Epithelial cell of proximal tubule (primary cell): Measurements from ENCODE around the gene PTPRN2. TPM values are rescaled to one million over a fixed set of nuclear protein-coding genes. Genes with fewer than 3 reads are reported as not detected.

Experiments
- DNase-seq: peaks from one replicate; pipeline ENCODE4 v3.0.0-alpha.2; 2011; ENCODE audit warnings: low read depth
- H3K4me3 ChIP-seq: 2 replicates; pipeline ENCODE4 v1.5.1; 2011; ENCODE audit warnings: low read depth, mild to moderate bottlenecking, low read length
- CTCF ChIP-seq: conservative IDR thresholded peaks from 2 replicates; pipeline ENCODE4 v1.5.1; 2012; ENCODE audit warnings: low read depth, mild to moderate bottlenecking, low read length
- total RNA-seq: library from RNA; depleted of rRNA; stranded (reverse); fragments of >200 nt; gene quantifications from 2 replicates; pipeline ENCODE4 v1.2.3, GENCODE V29; 2015

Gene PTPRN2
- total RNA-seq, 1 donor from 2014 or later = 2.8 TPM

DNA sequence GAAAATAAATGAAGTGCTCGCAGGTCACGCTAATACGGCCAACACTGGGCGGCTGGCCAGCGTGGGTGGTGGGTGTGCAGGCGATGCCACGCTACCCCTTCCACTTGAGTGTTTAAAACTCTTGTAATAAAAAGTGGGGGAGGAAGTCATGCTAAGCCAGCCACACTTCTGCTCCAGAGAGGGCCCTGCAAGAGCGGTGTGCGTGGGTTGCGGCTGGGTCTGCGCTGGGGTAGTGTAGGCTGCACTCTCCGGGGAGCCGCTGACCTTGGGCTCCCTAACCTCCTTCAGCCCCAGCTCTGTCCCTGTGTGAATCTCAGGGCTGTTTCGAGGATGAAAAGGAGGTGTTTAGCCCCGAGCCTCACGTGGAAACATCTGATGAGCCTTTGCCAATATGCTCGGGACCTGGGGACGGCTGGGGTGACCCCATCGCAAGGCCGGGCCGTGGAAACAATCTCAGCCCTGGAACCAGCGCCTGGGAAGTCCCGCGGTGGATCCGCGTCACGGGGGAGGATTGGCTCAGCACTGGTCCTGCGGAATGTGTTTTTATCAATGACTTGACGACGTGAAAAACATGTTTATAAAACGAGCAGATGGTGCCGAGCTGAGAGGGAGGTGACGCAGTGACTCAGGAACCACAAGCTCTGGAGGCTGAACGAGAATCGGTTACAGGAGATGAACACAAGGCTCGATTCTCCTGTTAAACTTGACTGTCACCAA lies 972.4 kb downstream of the PTPRN2 start:
- no peak for TF ChIP-seq CTCF
- H3K4me3 ChIP-seq = no peak overlapping the region
- no peak for DNase-seq

GRCh38 chr7:157614457-157615020 lies 973.1 kb downstream of the PTPRN2 start:
- H3K4me3 ChIP-seq = no peak overlapping the region
- no peak for DNase-seq
- TF ChIP-seq CTCF = no peak

DNA sequence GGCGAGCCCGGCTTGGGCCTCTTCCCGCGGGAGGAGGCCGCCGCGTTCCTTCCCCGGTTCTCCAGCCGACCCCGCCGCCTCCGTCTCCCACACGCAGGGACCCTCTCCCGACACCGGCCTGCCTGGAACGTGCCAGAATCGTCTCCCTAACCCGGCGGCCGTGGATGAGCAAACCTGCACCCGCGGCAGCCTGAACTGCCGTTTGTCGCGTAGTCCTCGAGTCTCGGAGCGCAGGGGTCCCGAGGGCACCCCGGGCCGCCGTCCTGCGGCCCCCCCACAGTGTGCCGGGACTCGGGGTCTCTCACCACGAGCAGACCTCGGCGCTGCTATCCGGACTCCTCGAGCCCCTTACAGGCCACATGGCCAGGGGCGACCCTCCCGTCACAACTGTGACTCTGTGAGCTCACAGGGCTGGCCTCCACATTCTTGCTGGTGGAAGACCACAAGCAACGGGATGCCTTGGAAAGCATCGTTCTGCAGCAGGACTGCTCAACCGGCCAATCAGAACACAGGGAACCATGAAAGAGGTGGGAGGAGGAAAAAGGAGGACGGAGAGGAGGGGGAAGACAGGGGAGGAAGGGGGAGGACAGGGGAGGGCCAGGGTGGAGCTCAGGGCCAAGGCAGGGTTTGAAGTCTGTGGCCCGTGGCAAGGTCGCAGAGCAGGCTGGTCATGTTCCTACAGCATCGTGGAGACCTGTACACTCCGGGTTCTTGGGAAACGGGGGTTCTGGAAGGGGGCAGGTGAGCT lies 973.9 kb downstream of the PTPRN2 start:
- TF ChIP-seq CTCF = no peak
- no peak for DNase-seq
- H3K4me3 ChIP-seq = no peak overlapping the region

GRCh38 chr7:157612664-157613561 lies 974.7 kb downstream of the PTPRN2 start:
- no peak for DNase-seq
- TF ChIP-seq CTCF = no peak
- peak overlapping the region; percentile 21 for H3K4me3 ChIP-seq

DNA sequence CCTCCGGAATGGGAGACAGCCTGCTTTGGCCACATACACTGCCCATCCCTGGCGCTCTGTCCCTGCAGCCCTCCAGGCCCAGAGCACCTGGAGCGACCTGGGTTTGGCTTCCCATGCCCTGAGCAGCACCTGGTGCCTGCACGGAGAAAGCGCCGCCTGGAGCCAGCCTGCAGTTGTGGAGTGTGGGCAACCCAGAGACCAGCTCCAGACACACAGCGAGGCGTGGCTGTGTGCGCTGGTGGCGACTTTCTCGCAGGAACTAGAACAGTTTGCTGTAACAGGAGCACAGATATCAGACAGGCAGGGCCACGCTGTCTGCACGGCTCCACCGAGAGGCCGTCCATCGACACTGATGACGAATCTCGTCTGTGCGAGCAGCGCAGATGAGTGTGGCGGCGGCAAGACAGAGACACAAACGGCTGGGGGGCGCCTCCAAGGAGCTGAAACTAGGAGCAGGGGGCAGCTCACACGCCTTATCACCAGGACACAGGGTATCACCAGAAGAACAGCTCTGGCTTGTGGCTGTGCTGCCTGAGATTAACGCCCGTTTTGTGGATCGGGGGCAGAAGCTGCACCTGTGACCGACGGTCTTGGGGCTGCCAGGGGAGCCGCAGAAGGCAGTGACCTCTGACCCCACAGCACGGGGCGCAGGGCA lies 975.5 kb downstream of the PTPRN2 start:
- TF ChIP-seq CTCF = no peak
- H3K4me3 ChIP-seq = no peak overlapping the region
- no peak for DNase-seq

DNA sequence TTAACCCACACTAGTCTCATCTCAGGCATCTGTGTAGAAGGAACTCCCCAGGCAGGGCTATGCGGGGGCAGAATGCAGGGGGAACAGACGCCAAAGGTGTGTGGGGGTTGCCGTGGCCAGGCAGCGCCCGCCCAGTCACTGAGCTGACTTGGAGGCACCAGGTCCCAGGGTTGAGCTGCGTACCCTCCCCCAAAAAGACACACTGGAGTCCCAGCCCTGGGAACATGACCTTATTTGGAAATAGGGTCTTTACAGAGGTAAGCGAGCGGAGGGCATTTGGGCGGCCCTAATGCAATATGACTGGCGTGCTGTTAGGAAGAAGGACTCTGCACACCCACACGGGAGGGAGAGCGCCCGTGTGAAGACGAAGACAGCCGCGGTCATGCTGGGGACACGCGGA lies 976.3 kb downstream of the PTPRN2 start:
- DNase-seq = no peak
- no peak overlapping the region for H3K4me3 ChIP-seq
- TF ChIP-seq CTCF = no peak
